ENCODE data around the gene XKR7.

XKR7 gene

DNA sequence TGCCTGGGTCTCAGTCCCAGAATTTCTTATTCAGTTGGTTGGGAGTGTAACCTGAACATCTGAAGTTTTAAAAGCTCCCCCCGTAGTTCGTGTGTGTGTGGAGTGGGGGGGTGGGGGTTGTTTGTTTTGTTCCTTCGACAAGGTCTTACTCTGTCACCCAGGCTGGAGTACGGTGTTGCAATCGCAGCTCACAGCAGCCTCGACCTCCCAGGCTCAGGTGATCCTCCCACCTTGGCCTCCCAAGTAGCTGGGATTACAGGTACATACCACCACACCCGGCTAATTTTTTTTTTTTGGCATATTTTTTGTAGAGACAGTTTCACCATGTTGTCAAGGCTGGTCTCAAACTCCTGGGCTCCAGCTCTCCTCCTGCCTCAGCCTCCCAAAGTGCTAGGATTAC is 45.4 kb downstream of the XKR7 start:
- no peak for DNase-seq (ENCODE audit: low spot score)

GRCh38 chr20:32017711-32018251 is 49.8 kb downstream of the XKR7 start:
- TF ChIP-seq, protein P1, sequence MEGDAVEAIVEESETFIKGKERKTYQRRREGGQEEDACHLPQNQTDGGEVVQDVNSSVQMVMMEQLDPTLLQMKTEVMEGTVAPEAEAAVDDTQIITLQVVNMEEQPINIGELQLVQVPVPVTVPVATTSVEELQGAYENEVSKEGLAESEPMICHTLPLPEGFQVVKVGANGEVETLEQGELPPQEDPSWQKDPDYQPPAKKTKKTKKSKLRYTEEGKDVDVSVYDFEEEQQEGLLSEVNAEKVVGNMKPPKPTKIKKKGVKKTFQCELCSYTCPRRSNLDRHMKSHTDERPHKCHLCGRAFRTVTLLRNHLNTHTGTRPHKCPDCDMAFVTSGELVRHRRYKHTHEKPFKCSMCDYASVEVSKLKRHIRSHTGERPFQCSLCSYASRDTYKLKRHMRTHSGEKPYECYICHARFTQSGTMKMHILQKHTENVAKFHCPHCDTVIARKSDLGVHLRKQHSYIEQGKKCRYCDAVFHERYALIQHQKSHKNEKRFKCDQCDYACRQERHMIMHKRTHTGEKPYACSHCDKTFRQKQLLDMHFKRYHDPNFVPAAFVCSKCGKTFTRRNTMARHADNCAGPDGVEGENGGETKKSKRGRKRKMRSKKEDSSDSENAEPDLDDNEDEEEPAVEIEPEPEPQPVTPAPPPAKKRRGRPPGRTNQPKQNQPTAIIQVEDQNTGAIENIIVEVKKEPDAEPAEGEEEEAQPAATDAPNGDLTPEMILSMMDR (IDR thresholded peaks at IDR 0.05; ENCODE audit: poor library complexity, severe bottlenecking), result peak; percentile 50
- peak; percentile 47 for ATAC-seq (ENCODE audit: low read depth)

More for the DNA sequence above, 45.4 kb downstream of the XKR7 start:
- H3K27ac ChIP-seq (ENCODE audit: poor library complexity, severe bottlenecking), result no peak overlapping the region
- no peaks in the 10 kb centered on the region for H3K4me1 ChIP-seq (ENCODE audit: insufficient read depth, poor library complexity, severe bottlenecking)
- no peak for ATAC-seq (ENCODE audit: low read depth)
- no peaks in the 10 kb centered on the region for H3K36me3 ChIP-seq (ENCODE audit: low read depth)
- H3K4me3 ChIP-seq (ENCODE audit: severe bottlenecking), result no peak overlapping the region
- H3K27me3 ChIP-seq (ENCODE audit: insufficient read depth, poor library complexity, severe bottlenecking), result peaks cover 21% of the 10 kb centered on the region
- TF ChIP-seq, protein P1 (IDR thresholded peaks at IDR 0.05; ENCODE audit: poor library complexity, severe bottlenecking), result no peak
- no peaks in the 10 kb centered on the region for H3K9me3 ChIP-seq (ENCODE audit: severe bottlenecking)

GRCh38 chr20:32018269-32019155 is 50.6 kb downstream of the XKR7 start:
- Histone ChIP-seq H3K4me1 (ENCODE audit: insufficient read depth, poor library complexity, severe bottlenecking) (no peaks in the 10 kb centered on the region), H3K36me3 (ENCODE audit: low read depth) (no peaks in the 10 kb centered on the region), H3K27me3 (ENCODE audit: insufficient read depth, poor library complexity, severe bottlenecking) (peaks cover 55% of the 10 kb centered on the region), H3K9me3 (ENCODE audit: severe bottlenecking) (no peaks in the 10 kb centered on the region), H3K27ac (ENCODE audit: poor library complexity, severe bottlenecking) (no peak overlapping the region), H3K4me3 (ENCODE audit: severe bottlenecking) (peak overlapping the region; percentile 50)
- TF ChIP-seq, protein P1 (IDR thresholded peaks at IDR 0.05; ENCODE audit: poor library complexity, severe bottlenecking), result no peak
- peak; percentile 93 for DNase-seq (ENCODE audit: low spot score)
- peak; percentile 89 for ATAC-seq (ENCODE audit: low read depth)

More at GRCh38 chr20:32017711-32018251, 49.8 kb downstream of the XKR7 start:
- peaks cover 50% of the 10 kb centered on the region for H3K27me3 ChIP-seq (ENCODE audit: insufficient read depth, poor library complexity, severe bottlenecking)
- no peaks in the 10 kb centered on the region for H3K9me3 ChIP-seq (ENCODE audit: severe bottlenecking)
- no peaks in the 10 kb centered on the region for H3K36me3 ChIP-seq (ENCODE audit: low read depth)
- no peak for DNase-seq (ENCODE audit: low spot score)
- no peak overlapping the region for H3K27ac ChIP-seq (ENCODE audit: poor library complexity, severe bottlenecking)
- H3K4me1 ChIP-seq (ENCODE audit: insufficient read depth, poor library complexity, severe bottlenecking), result no peaks in the 10 kb centered on the region
- H3K4me3 ChIP-seq (ENCODE audit: severe bottlenecking), result peak overlapping the region; percentile 50

DNA sequence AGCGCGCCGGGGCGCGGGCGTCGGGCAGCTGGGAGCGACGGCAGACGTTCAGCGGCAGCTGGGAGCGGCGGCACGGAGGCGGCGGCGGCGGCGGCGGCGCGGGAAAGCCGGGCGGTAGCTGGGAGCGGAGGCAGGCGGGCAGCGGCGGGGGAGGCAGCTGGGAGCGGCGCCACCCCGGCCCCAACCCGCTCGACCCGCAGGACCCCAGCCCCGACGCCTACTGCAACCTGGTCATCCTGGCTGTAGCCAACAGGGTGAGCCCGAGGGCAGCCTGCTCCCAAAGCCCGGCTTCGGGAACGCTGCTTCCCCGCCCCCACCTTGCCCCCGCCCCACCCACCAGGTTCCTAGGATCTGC is 51.2 kb downstream of the XKR7 start:
- ATAC-seq (ENCODE audit: low read depth), result peak; percentile 2; the same call in 1 of the 3 replicates
- Histone ChIP-seq H3K27me3 (ENCODE audit: insufficient read depth, poor library complexity, severe bottlenecking) (peaks cover 61% of the 10 kb centered on the region), H3K27ac (ENCODE audit: poor library complexity, severe bottlenecking) (no peak overlapping the region)

More for the DNA sequence above, 51.2 kb downstream of the XKR7 start:
- TF ChIP-seq, protein P1 (IDR thresholded peaks at IDR 0.05; ENCODE audit: poor library complexity, severe bottlenecking), result peak; percentile 69
- DNase-seq (ENCODE audit: low spot score), result no peak
- H3K36me3 ChIP-seq (ENCODE audit: low read depth), result no peaks in the 10 kb centered on the region
- no peaks in the 10 kb centered on the region for H3K4me1 ChIP-seq (ENCODE audit: insufficient read depth, poor library complexity, severe bottlenecking)
- no peaks in the 10 kb centered on the region for H3K9me3 ChIP-seq (ENCODE audit: severe bottlenecking)
- H3K4me3 ChIP-seq (ENCODE audit: severe bottlenecking), result peak overlapping the region; percentile 50
